Spleen (tissue), 7 donors: Measurements from ENCODE around the gene HSF2.

Experiments used
- POLR2A ChIP-seq, 3 donors: fragments of 450-650 bp; IDR thresholded peaks; one replicate each; pipeline ENCODE4 v1.5.1; 2017; ENCODE audit warnings: antibody characterized with exemption in 3 of 3, mild to moderate bottlenecking in 1 of 3
- TF ChIP-seq, protein P1 (sequence below), 11 experiments: fragments of 200-600 bp in 7 of 11; fragments of 450-650 bp in 4 of 11; sonication (generic) in 4 of 11; IDR thresholded peaks in 8 of 11; conservative IDR thresholded peaks in 3 of 11; 1 replicate in 7 of 11; 2 replicates in 4 of 11; pipeline versions ENCODE4 v1.4.0 to v1.8.0; 2016 to 2021; ENCODE audit warnings: antibody characterized with exemption in 11 of 11, inconsistent platforms in 4 of 11, mild to moderate bottlenecking in 1 of 11
- donor health status: DM: no; HTN: no; CAD: no; lungs with moderate emphysema.
- donor health status: DM: no; HTN: no; CAD: no.
- donor health status: DM: no; HTN: no; CAD: no.

DNA sequence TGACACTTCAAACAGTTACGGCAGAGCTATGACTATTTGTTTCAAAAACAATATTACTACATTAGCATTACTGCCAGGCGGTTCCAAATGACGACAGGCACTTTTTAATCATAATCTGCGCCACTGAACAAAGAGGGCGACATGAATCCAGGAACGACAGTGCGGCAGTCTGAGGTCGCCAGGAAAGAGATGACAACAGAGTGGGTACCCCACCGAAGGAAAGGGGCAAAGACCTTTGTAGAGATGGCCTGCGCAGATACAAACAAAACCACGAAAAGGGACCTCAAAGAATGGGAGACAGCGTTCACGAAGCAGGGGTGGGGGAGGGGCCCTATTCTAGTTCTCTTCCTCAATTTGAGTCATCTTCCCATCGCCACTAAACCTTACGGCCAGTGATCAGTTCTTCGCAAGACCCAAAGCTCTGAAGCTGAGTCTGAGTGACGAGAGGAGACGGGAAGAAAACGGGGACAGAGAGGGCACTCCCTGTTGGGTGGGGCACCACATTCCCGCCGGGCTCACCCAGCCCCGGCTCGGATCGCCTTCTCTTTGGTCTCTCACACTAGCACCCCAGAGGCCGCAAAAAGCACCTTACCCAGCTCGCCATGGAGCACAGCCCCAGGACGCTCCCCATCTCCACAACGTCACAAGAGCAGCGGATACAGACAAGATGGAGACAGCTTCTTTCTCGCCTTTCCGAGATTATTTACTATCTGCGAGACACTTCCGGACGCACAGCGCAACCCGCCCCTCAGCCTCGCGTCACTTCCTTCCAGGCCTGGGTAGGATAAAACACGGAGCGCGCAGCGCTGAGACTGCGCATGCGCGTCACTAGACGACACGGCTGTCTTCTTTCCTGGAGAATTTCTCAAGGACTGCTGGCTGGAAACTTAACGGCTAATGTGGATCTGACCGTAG, 71.9 kb downstream of the HSF2 start, which contains the start of gene SERINC1:
- TF ChIP-seq, protein P1, sequence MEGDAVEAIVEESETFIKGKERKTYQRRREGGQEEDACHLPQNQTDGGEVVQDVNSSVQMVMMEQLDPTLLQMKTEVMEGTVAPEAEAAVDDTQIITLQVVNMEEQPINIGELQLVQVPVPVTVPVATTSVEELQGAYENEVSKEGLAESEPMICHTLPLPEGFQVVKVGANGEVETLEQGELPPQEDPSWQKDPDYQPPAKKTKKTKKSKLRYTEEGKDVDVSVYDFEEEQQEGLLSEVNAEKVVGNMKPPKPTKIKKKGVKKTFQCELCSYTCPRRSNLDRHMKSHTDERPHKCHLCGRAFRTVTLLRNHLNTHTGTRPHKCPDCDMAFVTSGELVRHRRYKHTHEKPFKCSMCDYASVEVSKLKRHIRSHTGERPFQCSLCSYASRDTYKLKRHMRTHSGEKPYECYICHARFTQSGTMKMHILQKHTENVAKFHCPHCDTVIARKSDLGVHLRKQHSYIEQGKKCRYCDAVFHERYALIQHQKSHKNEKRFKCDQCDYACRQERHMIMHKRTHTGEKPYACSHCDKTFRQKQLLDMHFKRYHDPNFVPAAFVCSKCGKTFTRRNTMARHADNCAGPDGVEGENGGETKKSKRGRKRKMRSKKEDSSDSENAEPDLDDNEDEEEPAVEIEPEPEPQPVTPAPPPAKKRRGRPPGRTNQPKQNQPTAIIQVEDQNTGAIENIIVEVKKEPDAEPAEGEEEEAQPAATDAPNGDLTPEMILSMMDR (IDR thresholded peaks at IDR 0.05 in 8 of 11, conservative IDR thresholded peaks at IDR 0.05 in 3 of 11) = no peak
- peak; percentile 55 to 86 (median 64) for TF ChIP-seq POLR2A (IDR thresholded peaks at IDR 0.05)
